Measurements from ENCODE around the gene CRCP. TPM values are rescaled to one million over a fixed set of nuclear protein-coding genes. Genes with fewer than 3 reads are reported as not detected.

Gene CRCP
- total RNA-seq, 6 experiments from 2014 or later, result 17.2 to 38.0 (median 24.4) TPM

DNA sequence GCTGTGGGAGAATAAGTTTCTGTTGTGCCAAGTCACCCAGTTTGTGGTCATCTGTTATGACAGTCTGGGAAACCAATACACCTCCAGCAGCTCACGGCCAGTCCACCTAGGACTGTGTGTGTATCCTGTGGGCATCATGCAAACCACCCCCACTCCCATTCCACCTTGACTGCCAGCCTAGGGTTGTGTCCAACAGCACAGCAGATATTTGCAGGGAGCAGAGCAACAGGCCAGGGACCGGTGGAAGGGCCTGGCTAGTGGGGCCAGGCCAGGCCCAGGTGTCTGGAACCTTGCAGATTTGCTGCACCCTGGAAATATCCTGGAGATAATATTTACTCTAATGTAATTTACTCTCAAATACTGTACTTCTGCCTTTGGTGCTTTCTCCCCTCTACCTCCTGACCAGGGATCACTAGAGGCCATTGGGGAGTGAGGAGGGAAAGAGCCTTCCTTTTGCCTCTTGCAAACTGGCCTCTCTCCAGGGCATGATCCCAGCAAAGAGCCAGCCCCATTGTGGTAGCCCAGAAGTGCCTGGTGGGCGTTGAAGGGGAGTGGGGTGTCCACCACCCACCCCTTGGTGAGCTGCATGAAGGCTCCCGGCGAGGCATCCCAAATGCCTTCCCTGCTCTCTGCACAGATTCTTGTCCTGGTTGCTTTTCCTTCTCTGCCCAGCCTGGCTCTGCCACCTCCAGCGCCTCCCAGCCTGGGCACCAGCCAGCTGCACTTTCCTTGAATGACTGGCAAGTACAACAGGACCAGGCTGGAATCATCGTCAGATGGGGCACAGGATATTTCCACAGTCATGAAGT lies 75.3 kb downstream of the CRCP start:
- intact Hi-C loops (cut with DNase I), result no loop called here
- peak; percentile 76 to 85 (median 78) for ATAC-seq
- Histone ChIP-seq H3K4me1 (peaks cover 0 to 37% (median 13%) of the 10 kb centered on the region in 4 donors), H3K9me3 (no peaks in the 10 kb centered on the region), H3K36me3 (no peaks in the 10 kb centered on the region), H3K4me3 (no peak overlapping the region), H3K27me3 (no peaks in the 10 kb centered on the region), H3K27ac (peak overlapping the region; percentile 68 to 98 (median 92))
- TF ChIP-seq POLR2A (IDR thresholded peaks at IDR 0.05), result no peak
- TF ChIP-seq, protein P1, sequence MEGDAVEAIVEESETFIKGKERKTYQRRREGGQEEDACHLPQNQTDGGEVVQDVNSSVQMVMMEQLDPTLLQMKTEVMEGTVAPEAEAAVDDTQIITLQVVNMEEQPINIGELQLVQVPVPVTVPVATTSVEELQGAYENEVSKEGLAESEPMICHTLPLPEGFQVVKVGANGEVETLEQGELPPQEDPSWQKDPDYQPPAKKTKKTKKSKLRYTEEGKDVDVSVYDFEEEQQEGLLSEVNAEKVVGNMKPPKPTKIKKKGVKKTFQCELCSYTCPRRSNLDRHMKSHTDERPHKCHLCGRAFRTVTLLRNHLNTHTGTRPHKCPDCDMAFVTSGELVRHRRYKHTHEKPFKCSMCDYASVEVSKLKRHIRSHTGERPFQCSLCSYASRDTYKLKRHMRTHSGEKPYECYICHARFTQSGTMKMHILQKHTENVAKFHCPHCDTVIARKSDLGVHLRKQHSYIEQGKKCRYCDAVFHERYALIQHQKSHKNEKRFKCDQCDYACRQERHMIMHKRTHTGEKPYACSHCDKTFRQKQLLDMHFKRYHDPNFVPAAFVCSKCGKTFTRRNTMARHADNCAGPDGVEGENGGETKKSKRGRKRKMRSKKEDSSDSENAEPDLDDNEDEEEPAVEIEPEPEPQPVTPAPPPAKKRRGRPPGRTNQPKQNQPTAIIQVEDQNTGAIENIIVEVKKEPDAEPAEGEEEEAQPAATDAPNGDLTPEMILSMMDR (IDR thresholded peaks at IDR 0.05), result no peak
- DNase-seq, result peak; percentile 66 to 85 (median 81)
- 39% methylated on average over 3 of the region's 7 CpGs for WGBS (ENCODE audit: insufficient coverage, low coverage, low lambda C conversion rate, missing lambda C conversion rate)

DNA sequence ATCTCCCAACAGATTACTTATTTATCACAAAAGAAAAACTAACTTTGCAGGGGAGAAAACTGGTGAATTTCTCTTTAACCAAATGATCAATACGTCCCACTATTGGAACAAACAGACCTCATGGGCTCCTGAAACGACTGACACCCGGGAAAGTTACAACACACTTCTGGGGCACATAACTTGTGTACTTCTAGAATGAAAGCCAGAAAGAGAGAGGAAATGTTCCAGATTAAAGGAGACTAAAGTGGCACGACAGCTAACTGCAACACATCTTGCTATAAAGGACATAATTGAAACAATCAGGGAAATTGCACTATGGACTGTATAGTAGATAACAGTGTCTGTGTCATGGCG lies 75.8 kb downstream of the CRCP start:
- Histone ChIP-seq H3K9me3 (no peaks in the 10 kb centered on the region), H3K36me3 (no peaks in the 10 kb centered on the region), H3K4me1 (peaks cover 0 to 38% (median 13%) of the 10 kb centered on the region in 4 donors), H3K27me3 (no peaks in the 10 kb centered on the region), H3K4me3 (no peak overlapping the region), H3K27ac (peak overlapping the region; percentile 68 to 98 (median 92))
- DNase-seq (peak in 1 of 3 donors; percentile 76), ATAC-seq (peak; percentile 64 to 79 (median 70))
- WGBS (ENCODE audit: insufficient coverage, low coverage, low lambda C conversion rate, missing lambda C conversion rate), result 17% methylated on average over 5 of the region's 5 CpGs
- intact Hi-C loops (cut with DNase I), result no loop called here
- TF ChIP-seq, protein P1 (IDR thresholded peaks at IDR 0.05), result no peak
- TF ChIP-seq POLR2A (IDR thresholded peaks at IDR 0.05), result peak; percentile 54

DNA sequence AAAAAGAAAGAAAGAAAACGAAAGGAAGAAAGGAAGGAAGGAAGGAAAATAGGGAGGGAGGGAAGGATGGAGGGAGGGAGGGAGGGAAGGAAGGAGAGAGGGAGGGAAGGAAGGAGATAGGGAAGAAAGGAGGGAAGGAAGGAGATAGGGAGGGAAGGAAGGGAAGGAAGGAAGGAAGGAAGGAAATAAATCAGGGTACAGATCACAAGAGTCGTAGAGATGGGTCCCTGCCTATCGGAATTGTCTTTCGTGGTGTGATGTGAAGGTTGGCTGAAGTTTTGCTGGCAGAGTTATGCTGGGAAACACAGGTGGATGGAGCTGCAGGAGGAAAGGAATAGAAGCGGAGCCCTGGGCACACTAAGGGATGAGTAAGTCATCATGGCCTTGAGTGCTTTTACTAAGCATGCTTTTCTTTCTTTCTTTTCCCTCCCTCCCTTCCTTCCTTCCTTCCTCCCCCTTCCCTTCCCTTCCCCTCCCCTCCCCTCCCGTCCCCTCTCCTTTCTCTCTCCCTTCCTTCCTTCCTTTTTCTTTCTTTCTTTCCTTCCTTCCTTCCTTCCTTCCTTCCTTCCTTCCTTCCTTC lies 78.6 kb downstream of the CRCP start:
- no peaks in the 10 kb centered on the region for H3K27me3 ChIP-seq
- H3K27ac ChIP-seq, result no peak overlapping the region
- TF ChIP-seq, protein P1 (IDR thresholded peaks at IDR 0.05), result no peak
- TF ChIP-seq POLR2A (IDR thresholded peaks at IDR 0.05), result no peak
- H3K9me3 ChIP-seq, result no peaks in the 10 kb centered on the region
- no peak overlapping the region for H3K4me3 ChIP-seq
- peaks cover 0 to 30% (median 9%) of the 10 kb centered on the region in 4 donors for H3K4me1 ChIP-seq
- DNase-seq (no peak), ATAC-seq (no peak)
- 74% methylated on average over 5 of the region's 6 CpGs for WGBS (ENCODE audit: insufficient coverage, low coverage, low lambda C conversion rate, missing lambda C conversion rate)
- H3K36me3 ChIP-seq, result no peaks in the 10 kb centered on the region
- intact Hi-C loops (cut with DNase I), result no loop called here

DNA sequence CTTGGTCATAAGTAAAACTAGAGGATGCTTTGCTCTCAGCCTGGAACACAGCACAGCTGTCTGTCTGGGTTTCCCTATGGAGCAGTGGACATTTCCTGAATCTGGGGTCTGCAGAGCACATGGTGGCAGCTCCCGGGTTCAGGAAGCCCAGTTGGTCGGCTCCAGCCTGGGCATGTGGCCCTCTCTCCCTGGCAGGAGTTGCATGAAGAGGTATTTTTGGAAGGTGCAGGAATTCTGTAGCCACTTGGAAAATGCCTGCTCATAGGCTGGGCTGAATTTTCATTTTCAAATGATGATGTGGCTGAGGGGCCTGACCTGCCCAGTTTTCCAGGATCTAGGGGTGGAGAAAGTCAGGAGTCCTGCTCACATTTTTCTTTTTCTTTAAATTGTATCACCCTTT lies 83.8 kb downstream of the CRCP start:
- no peak overlapping the region for H3K27ac ChIP-seq
- peaks cover 0 to 3% (median 0%) of the 10 kb centered on the region in 4 donors for H3K4me1 ChIP-seq
- no peak overlapping the region for H3K4me3 ChIP-seq
- TF ChIP-seq POLR2A (IDR thresholded peaks at IDR 0.05), result no peak
- TF ChIP-seq, protein P1 (IDR thresholded peaks at IDR 0.05), result no peak
- ATAC-seq (peak in 1 of 4 donors; percentile 7), DNase-seq (no peak)
- no peaks in the 10 kb centered on the region for H3K9me3 ChIP-seq
- intact Hi-C loops (cut with DNase I), result no loop called here
- WGBS (ENCODE audit: insufficient coverage, low coverage, low lambda C conversion rate, missing lambda C conversion rate), result 100% methylated on average over 1 of the region's 2 CpGs
- no peaks in the 10 kb centered on the region for H3K36me3 ChIP-seq
- no peaks in the 10 kb centered on the region for H3K27me3 ChIP-seq
